Stimulated activated CD4-positive, alpha-beta T cell treated with anti-CD3 and anti-CD28 coated beads, Interleukin-12 subunit alpha, Interleukin-12 subunit beta, amount 100 ng/mL, for 48 hours (primary cell): Measurements from ENCODE around the gene MAGEB5.
"Not testable (repeated sequence)": the region's sequence is repeated elsewhere in the genome, so short reads cannot be mapped to it uniquely, and the experiment has no call there.

Experiments
- DNase-seq, 3 donors: peaks; one replicate each; pipeline ENCODE4 v3.0.0-alpha.2; 2020; ENCODE audit warnings: low read depth in 2 of 3, low spot score in 1 of 3

MAGEB5 gene, protein sequence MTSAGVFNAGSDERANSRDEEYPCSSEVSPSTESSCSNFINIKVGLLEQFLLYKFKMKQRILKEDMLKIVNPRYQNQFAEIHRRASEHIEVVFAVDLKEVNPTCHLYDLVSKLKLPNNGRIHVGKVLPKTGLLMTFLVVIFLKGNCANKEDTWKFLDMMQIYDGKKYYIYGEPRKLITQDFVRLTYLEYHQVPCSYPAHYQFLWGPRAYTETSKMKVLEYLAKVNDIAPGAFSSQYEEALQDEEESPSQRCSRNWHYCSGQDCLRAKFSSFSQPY

DNA sequence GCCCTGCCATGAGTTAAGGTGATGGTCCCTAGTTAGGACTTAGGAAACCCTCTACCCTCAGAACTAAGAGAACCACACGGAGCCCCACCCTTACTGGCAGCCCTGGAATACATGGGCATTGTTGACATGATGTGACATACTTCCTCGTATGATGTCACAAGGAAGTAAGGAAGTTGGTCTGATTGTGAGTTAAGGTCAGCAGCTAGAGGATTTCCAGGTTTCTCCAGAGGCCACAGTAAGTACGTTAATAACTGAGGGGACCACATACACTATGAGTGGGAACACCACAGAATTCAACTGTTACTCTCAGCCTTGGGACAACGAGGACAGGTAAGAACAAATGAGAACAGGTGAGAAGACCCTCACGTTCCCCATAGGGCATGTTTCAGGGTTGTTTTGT lies at the start of gene MAGEB5:
Gene MAGEB5, plus strand, starts transcription at position 301 of the 400 bp plus-strand sequence. CDS start 1,133 bp downstream, outside the sequence.
- no peak for DNase-seq

DNA sequence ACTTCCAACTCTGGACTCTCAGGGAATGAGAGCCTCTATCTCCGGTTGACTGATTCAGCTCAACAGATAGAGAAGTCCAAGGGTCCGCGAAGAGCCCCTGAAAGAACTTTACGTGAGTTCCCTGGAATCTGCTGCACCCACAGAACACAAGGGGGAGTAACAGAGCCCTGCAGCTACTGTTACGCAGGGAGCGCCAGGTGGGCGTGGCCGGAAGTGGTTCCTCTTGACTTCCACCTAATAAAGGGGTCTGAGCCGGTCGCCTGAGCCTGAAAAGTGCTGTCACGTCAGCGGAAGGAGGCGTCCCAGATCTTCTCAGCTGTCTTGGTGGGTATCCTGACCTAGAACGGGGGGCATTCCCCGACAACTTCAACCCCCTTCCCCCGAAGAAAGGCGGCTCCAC lies 23.8 kb upstream of the MAGEB5 start, which contains the start of gene MAGEB6:
Gene MAGEB6, plus strand, starts transcription at position 237 of the 400 bp plus-strand sequence. CDS start 1,407 bp downstream, outside the sequence.
- no peak for DNase-seq

DNA sequence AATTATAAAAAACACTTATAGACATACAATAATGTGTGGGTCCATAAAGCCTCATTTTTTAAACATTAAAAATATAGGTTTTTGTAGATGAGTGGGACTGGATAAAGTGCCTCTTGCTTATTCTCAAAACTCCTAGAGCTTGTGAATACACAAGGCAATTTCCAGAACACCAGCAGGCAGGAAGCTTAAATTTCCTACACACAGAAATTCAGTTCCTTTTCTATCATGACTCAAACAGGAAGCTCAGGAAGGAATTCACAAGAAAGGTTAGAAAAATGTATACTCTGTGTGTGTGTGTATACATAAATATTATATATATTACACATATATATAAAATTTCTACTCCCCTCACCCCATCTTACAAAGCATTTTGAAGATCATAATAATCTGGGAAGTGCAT lies 12.4 kb upstream of the MAGEB5 start:
- no peak for DNase-seq

DNA sequence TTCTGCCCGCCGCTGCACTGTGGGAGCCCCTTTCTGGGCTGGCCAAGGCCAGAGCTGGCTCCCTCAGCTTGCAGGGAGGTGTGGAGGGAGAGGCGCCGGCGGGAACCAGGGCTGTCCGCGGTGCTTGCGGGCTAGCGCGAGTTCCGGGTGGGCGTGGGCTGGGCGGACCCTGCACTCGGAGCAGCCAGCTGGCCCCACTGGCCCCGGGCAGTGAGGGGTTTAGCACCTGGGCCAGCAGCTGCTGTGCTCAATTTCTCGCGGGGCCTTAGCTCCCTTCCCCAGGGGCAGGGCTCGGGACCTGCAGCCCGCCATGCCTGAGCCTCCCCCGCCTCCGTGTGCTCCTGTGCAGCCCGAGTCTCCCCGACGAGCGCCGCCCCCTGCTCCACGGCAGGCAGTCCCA lies 11.3 kb upstream of the MAGEB5 start:
- not testable (repeated sequence) for DNase-seq

DNA sequence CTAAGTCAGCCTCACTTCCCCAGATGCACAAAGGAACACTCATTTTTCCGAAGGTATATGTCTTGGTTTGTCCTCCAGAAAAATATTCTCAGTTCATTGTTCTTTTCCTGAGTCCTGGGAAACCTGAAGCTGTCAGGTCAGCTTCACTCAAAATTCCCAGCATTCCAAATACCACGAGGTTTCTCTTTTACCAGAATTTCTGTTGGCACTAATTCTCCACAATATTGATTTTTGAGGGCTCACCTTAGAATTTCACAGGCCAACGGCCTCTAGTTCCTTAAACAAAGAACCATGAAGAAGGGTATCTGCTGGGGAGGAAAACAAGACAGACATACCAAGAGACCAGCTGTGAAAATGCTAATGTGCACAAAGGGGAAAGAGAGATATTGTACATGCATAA lies 8.0 kb upstream of the MAGEB5 start:
- DNase-seq: no peak

DNA sequence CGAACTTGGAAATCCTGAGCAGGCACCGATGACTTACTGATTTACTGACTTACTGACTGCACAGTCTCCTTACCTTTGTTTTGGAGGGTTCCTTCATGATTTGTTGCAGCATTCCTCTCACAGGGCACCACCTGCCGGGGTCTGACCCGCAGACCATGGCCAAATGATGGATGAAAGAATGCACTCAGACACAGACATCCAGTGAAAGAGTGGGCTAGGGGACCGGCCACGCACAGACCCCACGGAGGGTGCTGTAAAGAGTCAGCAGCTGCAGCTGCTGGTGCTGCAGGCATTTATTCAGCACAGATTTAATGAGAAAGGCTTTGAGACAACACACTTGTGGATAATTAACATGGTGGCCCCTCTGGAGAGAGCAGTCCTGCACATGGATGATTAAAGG lies 3.4 kb downstream of the MAGEB5 start:
- DNase-seq: no peak

DNA sequence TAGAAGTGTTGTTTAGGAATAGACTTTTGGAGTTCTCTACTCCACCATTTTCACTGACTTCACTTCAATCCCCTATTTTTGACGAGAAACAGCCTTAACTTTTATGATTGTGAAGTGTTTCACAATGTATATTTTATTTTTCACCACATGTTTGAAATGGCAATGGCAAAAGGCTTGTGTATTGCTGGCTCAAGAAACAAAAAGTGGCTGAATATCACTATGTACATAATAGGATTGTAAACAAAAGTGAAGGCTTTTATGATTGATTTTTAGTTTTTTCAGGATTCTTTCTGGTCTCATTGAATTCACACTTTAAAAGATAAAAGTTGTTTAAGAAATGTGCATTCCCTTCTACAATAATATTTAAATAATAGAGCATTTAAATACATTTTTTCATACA lies 18.2 kb downstream of the MAGEB5 start:
- no peak for DNase-seq

DNA sequence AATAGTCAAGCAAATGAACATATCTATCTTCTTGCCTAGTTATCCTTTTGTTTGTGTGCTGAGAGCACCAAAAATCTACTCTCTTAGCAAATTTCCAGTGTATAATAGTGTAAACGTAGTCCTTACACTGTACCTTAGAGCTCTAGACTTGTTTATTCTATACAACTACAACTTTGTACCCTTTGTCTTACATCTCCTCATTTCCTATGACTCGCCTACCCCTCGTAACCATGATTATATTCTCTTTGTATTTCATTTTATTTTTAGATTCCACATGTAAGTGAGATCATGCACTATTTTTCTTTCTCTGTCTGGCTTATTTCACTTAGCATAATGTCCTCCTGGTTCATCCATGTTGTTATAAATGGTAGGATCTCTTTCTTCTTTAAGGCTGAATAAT lies 37.6 kb downstream of the MAGEB5 start:
- no peak for DNase-seq

DNA sequence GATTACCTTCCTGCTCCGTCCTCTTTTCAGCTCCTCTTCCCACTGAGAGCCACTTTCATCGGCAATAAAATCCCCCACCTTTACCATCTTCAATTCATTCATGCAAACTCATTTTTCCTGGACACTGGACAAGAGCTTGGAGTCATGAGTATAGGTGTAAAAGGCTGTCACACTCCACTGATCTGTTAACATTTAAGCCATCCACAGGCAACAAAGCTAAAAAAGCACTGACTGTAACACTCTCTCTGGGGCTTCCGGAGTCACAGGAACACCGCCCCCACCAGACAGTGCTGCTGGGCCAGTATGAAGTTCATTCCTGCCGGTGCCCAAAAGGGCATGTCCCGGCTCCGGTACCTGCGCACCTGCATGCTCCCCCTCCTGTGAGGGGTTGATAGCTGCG lies 38.5 kb downstream of the MAGEB5 start:
- no peak for DNase-seq

DNA sequence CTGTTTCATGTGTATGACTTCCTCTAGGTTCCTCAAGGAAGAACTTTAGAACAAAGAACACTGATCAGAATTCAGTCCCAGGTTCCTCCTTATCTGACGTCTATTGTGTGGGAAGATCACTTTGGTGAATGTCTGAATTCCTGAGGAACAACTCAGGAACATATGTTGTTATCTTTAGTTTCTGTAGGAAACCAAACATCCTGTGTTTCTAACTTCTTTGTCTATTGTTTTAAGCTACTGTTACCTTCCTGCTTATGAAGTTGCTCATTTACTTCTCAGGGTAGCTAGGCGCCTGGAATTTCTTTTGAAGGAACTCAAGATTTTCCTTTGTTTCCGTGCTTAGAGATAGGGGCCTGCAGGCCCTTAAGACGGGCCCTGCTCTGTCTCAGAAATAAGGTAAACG lies 46.2 kb downstream of the MAGEB5 start:
- no peak for DNase-seq
